HepG2 (cell line): ENCODE measurements around the gene OSBPL5. TPM values are rescaled to one million over a fixed set of nuclear protein-coding genes. Genes with fewer than 3 reads are reported as not detected.

ENCODE experiments used
- CBX2 ChIP-seq, 2 experiments: fragments of 200-600 bp in 1 of 2; sonication (generic); formaldehyde crosslinking in 1 of 2; IDR thresholded peaks; 2 replicates each; pipeline versions ENCODE4 v1.7.0 to v1.8.1; 2018 to 2022; ENCODE audit warnings: low read depth in 2 of 2, low read length in 1 of 2, mild to moderate bottlenecking in 1 of 2, missing genetic modification reagents in 1 of 2
- ZFP37 ChIP-seq: sonication (generic); formaldehyde crosslinking; IDR thresholded peaks from 2 replicates; pipeline ENCODE4 v1.4.0; 2020; ENCODE audit warnings: missing genetic modification reagents, borderline replicate concordance
- ZNF121 ChIP-seq: sonication (generic); formaldehyde crosslinking; IDR thresholded peaks from 2 replicates; pipeline ENCODE4 v1.5.0; 2020; ENCODE audit warnings: mild to moderate bottlenecking, missing genetic modification reagents
- ZNF274 ChIP-seq: sonication (generic); formaldehyde crosslinking; IDR thresholded peaks from 2 replicates; pipeline ENCODE4 v1.5.1; 2020; ENCODE audit warnings: mild to moderate bottlenecking, missing genetic modification reagents
- polyA plus RNA-seq, 8 experiments: library from polyadenylated mRNA; depleted of rRNA in 3 of 8; stranded (reverse) in 7 of 8; unstranded in 1 of 8; fragments of >200 nt; fragmentation: Illumina TruSeq in 4 of 8; extraction: Trizol in 4 of 8; gene quantifications; 2 replicates each; pipeline versions ENCODE4 v1.2.1 to v1.2.3, GENCODE V29; 2011 to 2016; ENCODE audit warnings: low read depth in 4 of 8, missing spikeins in 1 of 8, mixed read lengths in 1 of 8; ENCODE audit not compliant: insufficient read depth in 1 of 8
- total RNA-seq, 5 experiments: library from RNA; depleted of rRNA; stranded (reverse); fragments of >200 nt; fragmentation: Illumina TruSeq; extraction: Trizol; gene quantifications; 2 replicates each; pipeline ENCODE4 v1.2.3, GENCODE V29; 2016; ENCODE audit warnings: low read depth in 1 of 5
- TF ChIP-seq, protein P1 (sequence below): sonication (generic); formaldehyde crosslinking; IDR thresholded peaks from 2 replicates; pipeline ENCODE4 v1.4.0; 2020; ENCODE audit warnings: missing genetic modification reagents, borderline replicate concordance

The OSBPL5 gene
- total and polyA plus RNA-seq, 2 of the 13 experiments (the other 11 are each of a cell fraction or from before 2014, with no cell fraction given) = not detected

DNA sequence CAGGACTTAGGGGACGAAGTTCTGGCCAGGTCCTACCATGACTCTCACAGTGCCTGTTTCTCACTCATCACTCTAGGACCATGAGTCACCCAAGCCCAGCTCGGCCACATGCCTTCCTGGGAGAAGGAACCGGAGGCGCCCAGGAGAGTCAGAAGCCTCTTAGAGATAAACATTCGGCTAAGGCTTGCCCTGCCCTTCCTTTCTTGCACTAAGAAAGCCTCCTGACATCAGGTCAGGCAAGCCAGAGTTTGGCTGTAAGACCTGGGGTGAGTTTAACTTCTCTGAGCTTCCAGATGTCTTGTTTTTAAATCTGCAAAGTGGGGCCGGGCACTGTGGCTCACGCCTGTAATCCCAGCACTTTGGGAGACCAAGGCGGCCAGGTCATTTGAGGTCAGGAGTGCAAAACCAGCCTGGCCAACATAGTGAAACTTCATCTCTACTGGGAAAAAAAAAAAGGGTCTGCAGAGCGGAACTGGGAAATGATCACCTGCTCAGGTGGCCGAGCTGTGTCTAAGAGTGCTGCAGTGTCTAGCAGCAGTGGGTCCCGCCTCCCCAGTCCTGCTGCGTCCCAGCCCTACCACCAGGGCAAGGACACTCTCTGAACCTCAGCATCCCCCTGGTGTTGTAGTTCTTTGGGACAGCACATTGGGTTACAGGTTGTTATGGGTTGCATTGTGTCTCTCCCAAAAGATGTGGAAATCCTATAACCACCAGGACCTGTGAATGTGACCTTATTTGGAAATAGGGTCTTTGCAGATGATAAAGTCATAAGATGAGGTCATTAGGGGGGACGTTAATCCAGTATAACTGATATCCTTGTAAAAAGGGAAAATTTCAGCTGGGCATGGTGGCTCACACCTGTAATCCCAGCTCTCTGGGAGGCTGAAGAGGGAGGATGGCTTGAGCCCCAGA, 106.1 kb downstream of the OSBPL5 start (continued):
- no peak for TF ChIP-seq CBX2 (IDR thresholded peaks at IDR 0.05; ENCODE audit: low read depth, low read length)
- no peak for TF ChIP-seq CBX2 (CRISPR knock-in tag; IDR thresholded peaks at IDR 0.05; ENCODE audit: low read depth)
- TF ChIP-seq, protein P1, sequence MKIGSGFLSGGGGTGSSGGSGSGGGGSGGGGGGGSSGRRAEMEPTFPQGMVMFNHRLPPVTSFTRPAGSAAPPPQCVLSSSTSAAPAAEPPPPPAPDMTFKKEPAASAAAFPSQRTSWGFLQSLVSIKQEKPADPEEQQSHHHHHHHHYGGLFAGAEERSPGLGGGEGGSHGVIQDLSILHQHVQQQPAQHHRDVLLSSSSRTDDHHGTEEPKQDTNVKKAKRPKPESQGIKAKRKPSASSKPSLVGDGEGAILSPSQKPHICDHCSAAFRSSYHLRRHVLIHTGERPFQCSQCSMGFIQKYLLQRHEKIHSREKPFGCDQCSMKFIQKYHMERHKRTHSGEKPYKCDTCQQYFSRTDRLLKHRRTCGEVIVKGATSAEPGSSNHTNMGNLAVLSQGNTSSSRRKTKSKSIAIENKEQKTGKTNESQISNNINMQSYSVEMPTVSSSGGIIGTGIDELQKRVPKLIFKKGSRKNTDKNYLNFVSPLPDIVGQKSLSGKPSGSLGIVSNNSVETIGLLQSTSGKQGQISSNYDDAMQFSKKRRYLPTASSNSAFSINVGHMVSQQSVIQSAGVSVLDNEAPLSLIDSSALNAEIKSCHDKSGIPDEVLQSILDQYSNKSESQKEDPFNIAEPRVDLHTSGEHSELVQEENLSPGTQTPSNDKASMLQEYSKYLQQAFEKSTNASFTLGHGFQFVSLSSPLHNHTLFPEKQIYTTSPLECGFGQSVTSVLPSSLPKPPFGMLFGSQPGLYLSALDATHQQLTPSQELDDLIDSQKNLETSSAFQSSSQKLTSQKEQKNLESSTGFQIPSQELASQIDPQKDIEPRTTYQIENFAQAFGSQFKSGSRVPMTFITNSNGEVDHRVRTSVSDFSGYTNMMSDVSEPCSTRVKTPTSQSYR = no peak
- TF ChIP-seq ZNF274 (CRISPR knock-in tag) = 0 out of 2 replicates have a peak, but pooled peaks have one; percentile 35
- TF ChIP-seq ZFP37 (CRISPR knock-in tag) = no peak
- TF ChIP-seq ZNF121 (CRISPR knock-in tag) = no peak
- TF ChIP-seq, all 625 proteins: peak for 6
